ENCODE data around the gene TMEM245.

Gene TMEM245

GRCh38 chr9:109026306-109026705 is 93.4 kb downstream of the TMEM245 start:
- H3K9me3 ChIP-seq (ENCODE audit: control insufficient read depth, low read length): no peaks in the 10 kb centered on the region
- no peak overlapping the region for H3K4me2 ChIP-seq (ENCODE audit: low read length)
- H3K4me3 ChIP-seq (ENCODE audit: low read depth, low read length): no peak overlapping the region
- peaks cover 3% of the 10 kb centered on the region for H3K4me1 ChIP-seq
- H3K27me3 ChIP-seq (ENCODE audit: control insufficient read depth, insufficient read depth, low read length): no peaks in the 10 kb centered on the region
- H2AFZ ChIP-seq: no peak overlapping the region
- no peaks in the 10 kb centered on the region for H3K79me2 ChIP-seq
- H3K27ac ChIP-seq: no peak overlapping the region
- no peak overlapping the region for H3K9ac ChIP-seq
- H3K36me3 ChIP-seq (ENCODE audit: control insufficient read depth, insufficient read depth, low read length): no peaks in the 10 kb centered on the region
- no peak for TF ChIP-seq CTCF (IDR thresholded peaks at IDR 0.05)

GRCh38 chr9:109022873-109023272 is 96.9 kb downstream of the TMEM245 start:
- Histone ChIP-seq H3K4me1 (peaks cover 3% of the 10 kb centered on the region), H3K27ac (no peak overlapping the region), H3K27me3 (ENCODE audit: control insufficient read depth, insufficient read depth, low read length) (no peaks in the 10 kb centered on the region), H3K4me3 (ENCODE audit: low read depth, low read length) (no peak overlapping the region), H3K4me2 (ENCODE audit: low read length) (no peak overlapping the region), H2AFZ (no peak overlapping the region), H3K9ac (no peak overlapping the region), H3K36me3 (ENCODE audit: control insufficient read depth, insufficient read depth, low read length) (no peaks in the 10 kb centered on the region), H3K79me2 (no peaks in the 10 kb centered on the region), H3K9me3 (ENCODE audit: control insufficient read depth, low read length) (no peaks in the 10 kb centered on the region)
- TF ChIP-seq CTCF (IDR thresholded peaks at IDR 0.05): no peak

- H3K79me2 ChIP-seq: no peaks in the 10 kb centered on the region
- H3K9me3 ChIP-seq (ENCODE audit: control insufficient read depth, low read length): no peaks in the 10 kb centered on the region
- H3K4me1 ChIP-seq: peaks cover 4% of the 10 kb centered on the region
- no peak overlapping the region for H2AFZ ChIP-seq
- no peaks in the 10 kb centered on the region for H3K27me3 ChIP-seq (ENCODE audit: control insufficient read depth, insufficient read depth, low read length)
- H3K4me2 ChIP-seq (ENCODE audit: low read length): no peak overlapping the region
- H3K9ac ChIP-seq: no peak overlapping the region
- no peak overlapping the region for H3K27ac ChIP-seq
- H3K4me3 ChIP-seq (ENCODE audit: low read depth, low read length): no peak overlapping the region
- no peak for TF ChIP-seq CTCF (IDR thresholded peaks at IDR 0.05)
- no peaks in the 10 kb centered on the region for H3K36me3 ChIP-seq (ENCODE audit: control insufficient read depth, insufficient read depth, low read length)
Observed at GRCh38 chr9:109020581-109021511, 98.9 kb downstream of the TMEM245 start.

GRCh38 chr9:109020113-109020512 is 99.6 kb downstream of the TMEM245 start:
- peaks cover 4% of the 10 kb centered on the region for H3K4me1 ChIP-seq
- no peaks in the 10 kb centered on the region for H3K36me3 ChIP-seq (ENCODE audit: control insufficient read depth, insufficient read depth, low read length)
- no peak overlapping the region for H3K9ac ChIP-seq
- H3K4me2 ChIP-seq (ENCODE audit: low read length): no peak overlapping the region
- H3K27me3 ChIP-seq (ENCODE audit: control insufficient read depth, insufficient read depth, low read length): no peaks in the 10 kb centered on the region
- H3K9me3 ChIP-seq (ENCODE audit: control insufficient read depth, low read length): no peaks in the 10 kb centered on the region
- H3K4me3 ChIP-seq (ENCODE audit: low read depth, low read length): no peak overlapping the region
- TF ChIP-seq CTCF (IDR thresholded peaks at IDR 0.05): no peak
- no peak overlapping the region for H3K27ac ChIP-seq
- H2AFZ ChIP-seq: no peak overlapping the region
- H3K79me2 ChIP-seq: no peaks in the 10 kb centered on the region

GRCh38 chr9:109019420-109019819 is 100.3 kb downstream of the TMEM245 start:
- Histone ChIP-seq H3K9me3 (ENCODE audit: control insufficient read depth, low read length) (no peaks in the 10 kb centered on the region), H3K27me3 (ENCODE audit: control insufficient read depth, insufficient read depth, low read length) (no peaks in the 10 kb centered on the region), H2AFZ (no peak overlapping the region), H3K4me1 (peaks cover 8% of the 10 kb centered on the region), H3K27ac (no peak overlapping the region), H3K79me2 (no peaks in the 10 kb centered on the region), H3K36me3 (ENCODE audit: control insufficient read depth, insufficient read depth, low read length) (no peaks in the 10 kb centered on the region), H3K4me3 (ENCODE audit: low read depth, low read length) (no peak overlapping the region), H3K9ac (no peak overlapping the region), H3K4me2 (ENCODE audit: low read length) (no peak overlapping the region)
- no peak for TF ChIP-seq CTCF (IDR thresholded peaks at IDR 0.05)
